Mesothelial cell of epicardium (in vitro differentiated cells): ENCODE data around the gene RERGL. TPM values are rescaled to one million over a fixed set of nuclear protein-coding genes. Genes with fewer than 3 reads are reported as not detected.
"Not testable (repeated sequence)": the region's sequence is repeated elsewhere in the genome, so short reads cannot be mapped to it uniquely, and the experiment has no call there.

Source experiments
- DNase-seq, 2 experiments: peaks; one replicate each; pipeline ENCODE4 v3.0.0; 2021; ENCODE audit warnings: low spot score in 2 of 2; ENCODE audit not compliant: unreplicated experiment in 2 of 2
- H3K27ac Mint-ChIP-seq: 2 replicates; pipeline ENCODE4 v1.8.0; 2021; ENCODE audit warnings: mixed read lengths
- H3K27me3 Mint-ChIP-seq: 2 replicates; pipeline ENCODE4 v1.8.0; 2021; ENCODE audit warnings: low read depth, mixed read lengths
- H3K36me3 Mint-ChIP-seq: 2 replicates; pipeline ENCODE4 v1.8.0; 2021; ENCODE audit warnings: mixed read lengths
- H3K4me1 Mint-ChIP-seq: 2 replicates; pipeline ENCODE4 v1.8.0; 2021; ENCODE audit warnings: mixed read lengths
- H3K4me3 Mint-ChIP-seq: 2 replicates; pipeline ENCODE4 v1.8.0; 2021; ENCODE audit warnings: mild to moderate bottlenecking, moderate library complexity, mixed read lengths
- H3K9me3 Mint-ChIP-seq: 2 replicates; pipeline ENCODE4 v1.8.0; 2021; ENCODE audit warnings: mixed read lengths
- total RNA-seq: library from RNA; stranded (reverse); gene quantifications from 3 replicates; pipeline ENCODE4 v1.2.1, GENCODE V29; 2021
- TF ChIP-seq, protein P1 (sequence below): fragments of 200-600 bp; sonication (generic); IDR thresholded peaks from one replicate; pipeline ENCODE4 v1.5.0; 2021; ENCODE audit warnings: antibody characterized with exemption; ENCODE audit not compliant: unreplicated experiment

Gene RERGL
- total RNA-seq, 1 donor from 2014 or later = 0.40 TPM

DNA sequence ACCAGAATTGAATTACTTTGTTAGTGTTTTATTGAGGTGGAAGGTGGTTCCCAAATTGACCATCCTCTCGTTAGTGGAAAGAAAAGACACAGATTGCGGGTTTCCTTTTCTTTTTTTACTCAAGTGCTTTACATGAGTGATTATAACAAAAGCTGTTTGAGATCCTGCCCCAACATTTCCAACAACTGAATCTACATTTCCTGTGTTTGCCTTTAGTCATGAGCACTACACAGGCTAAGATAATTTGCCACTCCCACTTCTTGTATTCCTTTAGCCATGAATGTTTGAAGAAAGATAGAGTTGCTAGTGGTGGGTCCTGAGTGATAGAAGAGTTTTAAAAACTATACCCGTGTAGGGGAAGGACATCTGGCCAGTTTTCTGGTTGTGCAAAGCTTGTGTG, 16.0 kb downstream of the RERGL start:
- H3K27me3 Mint-ChIP-seq = no peaks in the 10 kb centered on the region
- no peak for DNase-seq
- H3K36me3 Mint-ChIP-seq = no peaks in the 10 kb centered on the region
- no peaks in the 10 kb centered on the region for H3K4me1 Mint-ChIP-seq
- no peaks in the 10 kb centered on the region for H3K9me3 Mint-ChIP-seq
- H3K27ac Mint-ChIP-seq = no peak overlapping the region
- H3K4me3 Mint-ChIP-seq = no peak overlapping the region
- TF ChIP-seq, protein P1, sequence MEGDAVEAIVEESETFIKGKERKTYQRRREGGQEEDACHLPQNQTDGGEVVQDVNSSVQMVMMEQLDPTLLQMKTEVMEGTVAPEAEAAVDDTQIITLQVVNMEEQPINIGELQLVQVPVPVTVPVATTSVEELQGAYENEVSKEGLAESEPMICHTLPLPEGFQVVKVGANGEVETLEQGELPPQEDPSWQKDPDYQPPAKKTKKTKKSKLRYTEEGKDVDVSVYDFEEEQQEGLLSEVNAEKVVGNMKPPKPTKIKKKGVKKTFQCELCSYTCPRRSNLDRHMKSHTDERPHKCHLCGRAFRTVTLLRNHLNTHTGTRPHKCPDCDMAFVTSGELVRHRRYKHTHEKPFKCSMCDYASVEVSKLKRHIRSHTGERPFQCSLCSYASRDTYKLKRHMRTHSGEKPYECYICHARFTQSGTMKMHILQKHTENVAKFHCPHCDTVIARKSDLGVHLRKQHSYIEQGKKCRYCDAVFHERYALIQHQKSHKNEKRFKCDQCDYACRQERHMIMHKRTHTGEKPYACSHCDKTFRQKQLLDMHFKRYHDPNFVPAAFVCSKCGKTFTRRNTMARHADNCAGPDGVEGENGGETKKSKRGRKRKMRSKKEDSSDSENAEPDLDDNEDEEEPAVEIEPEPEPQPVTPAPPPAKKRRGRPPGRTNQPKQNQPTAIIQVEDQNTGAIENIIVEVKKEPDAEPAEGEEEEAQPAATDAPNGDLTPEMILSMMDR = no peak

DNA sequence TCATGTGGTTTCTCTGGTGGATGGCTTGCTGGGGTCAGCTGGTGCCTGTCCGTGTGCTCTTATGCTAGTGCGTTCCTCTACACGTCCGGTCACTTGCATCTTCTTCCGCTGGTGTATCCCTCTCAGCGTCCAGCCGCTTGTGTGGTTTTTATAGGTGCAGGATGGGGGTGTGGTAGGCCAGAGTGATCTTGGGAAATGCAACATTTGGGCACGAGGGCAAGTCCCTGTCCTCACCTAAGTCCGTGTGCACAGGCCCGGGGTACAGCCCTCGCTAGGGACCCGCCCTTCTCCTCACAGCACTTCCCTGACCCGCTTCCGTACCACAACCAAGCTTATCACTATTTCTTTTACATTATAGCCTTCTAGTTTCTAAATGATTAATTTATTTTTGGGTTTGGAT, 17.3 kb downstream of the RERGL start:
- Mint-ChIP-seq H3K4me3 (no peak overlapping the region), H3K9me3 (no peaks in the 10 kb centered on the region), H3K27ac (no peak overlapping the region), H3K4me1 (no peaks in the 10 kb centered on the region), H3K27me3 (no peaks in the 10 kb centered on the region), H3K36me3 (no peaks in the 10 kb centered on the region)
- DNase-seq = no peak
- TF ChIP-seq, protein P1 = no peak

DNA sequence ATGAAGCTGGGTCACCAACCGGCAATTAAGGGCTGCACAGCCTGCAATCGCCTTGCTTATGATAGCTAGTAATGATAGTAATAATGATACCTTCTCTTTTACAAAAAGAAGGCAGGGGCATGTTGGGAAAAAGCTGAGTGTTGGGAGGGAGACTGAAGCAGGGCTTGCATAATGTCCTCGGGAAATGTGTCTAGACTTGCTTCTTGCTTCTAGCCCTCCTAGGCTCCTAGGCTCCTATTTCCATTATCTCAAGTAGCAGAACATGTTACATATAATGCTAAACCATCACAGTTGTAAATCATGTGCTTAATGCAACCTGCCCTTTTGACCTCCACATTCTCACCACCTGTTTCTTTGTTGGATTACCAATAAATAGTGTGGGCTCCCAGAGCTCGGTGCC, 18.7 kb downstream of the RERGL start:
- H3K4me3 Mint-ChIP-seq = no peak overlapping the region
- no peaks in the 10 kb centered on the region for H3K9me3 Mint-ChIP-seq
- H3K4me1 Mint-ChIP-seq = no peaks in the 10 kb centered on the region
- no peak overlapping the region for H3K27ac Mint-ChIP-seq
- H3K36me3 Mint-ChIP-seq = no peaks in the 10 kb centered on the region
- no peaks in the 10 kb centered on the region for H3K27me3 Mint-ChIP-seq
- no peak for DNase-seq
- TF ChIP-seq, protein P1 = no peak

DNA sequence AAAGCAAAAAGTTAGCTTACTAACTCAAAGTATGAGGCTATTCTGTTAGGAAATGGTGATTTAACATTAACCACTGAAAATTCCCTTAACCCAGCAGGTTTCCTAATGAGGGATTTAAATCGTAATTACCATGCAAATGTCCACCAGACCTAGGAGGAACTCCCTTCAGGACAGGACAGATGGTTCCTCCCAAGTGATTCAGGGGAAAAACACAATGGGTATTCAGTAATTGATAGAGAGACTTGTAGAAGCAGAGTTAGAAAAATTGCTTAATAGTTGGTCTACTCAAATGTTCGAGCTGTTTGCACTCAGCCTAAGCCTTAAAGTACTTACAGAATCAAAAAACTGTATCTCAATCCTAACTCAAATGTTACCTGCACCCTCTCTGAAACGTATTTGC, 21.6 kb downstream of the RERGL start:
- Mint-ChIP-seq H3K9me3 (peaks cover 6% of the 10 kb centered on the region), H3K27me3 (no peaks in the 10 kb centered on the region), H3K4me3 (no peak overlapping the region), H3K4me1 (no peaks in the 10 kb centered on the region), H3K27ac (no peak overlapping the region), H3K36me3 (no peaks in the 10 kb centered on the region)
- no peak for DNase-seq
- TF ChIP-seq, protein P1 = no peak

DNA sequence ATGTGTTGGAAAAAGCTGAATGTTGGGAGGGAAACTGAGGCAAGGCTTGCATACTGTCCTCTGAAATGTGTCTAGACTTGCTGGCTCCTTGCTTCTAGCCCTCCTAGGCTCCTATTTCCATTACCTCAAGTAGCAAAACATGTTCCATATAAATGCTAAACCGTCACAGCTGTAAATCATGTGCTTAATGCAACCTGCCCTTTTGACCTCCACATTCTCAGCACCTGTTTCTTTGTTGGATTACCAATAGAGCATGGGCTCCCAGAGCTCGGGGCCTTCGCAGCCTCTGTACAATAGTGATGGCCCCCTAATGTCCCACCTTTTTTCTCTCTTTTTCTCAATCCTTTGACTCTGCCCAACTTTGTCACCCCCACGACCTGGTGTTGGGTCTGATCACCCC, 23.3 kb downstream of the RERGL start:
- TF ChIP-seq, protein P1 = no peak
- no peak overlapping the region for H3K4me3 Mint-ChIP-seq
- no peak overlapping the region for H3K27ac Mint-ChIP-seq
- H3K9me3 Mint-ChIP-seq = peaks cover 19% of the 10 kb centered on the region
- DNase-seq = no peak
- no peaks in the 10 kb centered on the region for H3K4me1 Mint-ChIP-seq
- H3K27me3 Mint-ChIP-seq = no peaks in the 10 kb centered on the region
- H3K36me3 Mint-ChIP-seq = peaks cover 3% of the 10 kb centered on the region

DNA sequence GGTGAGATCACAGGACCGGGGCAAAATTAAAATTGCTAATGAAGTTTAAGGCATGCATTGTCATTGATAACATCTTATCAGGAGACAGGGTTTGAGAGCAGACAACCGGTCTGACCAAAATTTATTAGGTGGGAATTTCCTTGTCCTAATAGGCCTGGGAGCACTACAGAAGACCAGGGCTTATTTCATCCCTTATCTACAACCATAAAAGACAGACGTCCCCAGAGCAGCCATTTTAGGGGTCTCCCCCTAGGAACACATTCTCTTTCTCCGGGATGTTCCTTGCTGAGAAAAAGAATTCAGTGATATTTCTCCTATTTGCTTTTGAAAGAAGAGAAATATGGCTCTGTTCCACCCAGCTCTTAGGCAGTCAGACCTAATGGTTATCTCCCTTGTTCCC, 27.1 kb downstream of the RERGL start:
- peaks cover 44% of the 10 kb centered on the region for H3K9me3 Mint-ChIP-seq
- not testable (repeated sequence) for H3K4me3 Mint-ChIP-seq, DNase-seq, H3K4me1 Mint-ChIP-seq, H3K27me3 Mint-ChIP-seq, H3K36me3 Mint-ChIP-seq, H3K27ac Mint-ChIP-seq
